ENCODE data around the gene ZNF516. TPM values are rescaled to one million over a fixed set of nuclear protein-coding genes. Genes with fewer than 3 reads are reported as not detected.
"Not testable (repeated sequence)": the region's sequence is repeated elsewhere in the genome, so short reads cannot be mapped to it uniquely, and the experiment has no call there.

Gene ZNF516
- total RNA-seq, 1 donor from 2014 or later: 48.5 TPM

GRCh38 chr18:76490670-76491472 lies 4.2 kb downstream of the ZNF516 start:
- peak; percentile 62 for DNase-seq (ENCODE audit: low spot score)

- DNase-seq (ENCODE audit: low spot score): no peak
Observed at GRCh38 chr18:76490033-76490432, 5.0 kb downstream of the ZNF516 start.

- no peak for DNase-seq (ENCODE audit: low spot score)
Observed at GRCh38 chr18:76489081-76489480, 6.0 kb downstream of the ZNF516 start.

GRCh38 chr18:76488190-76488589 lies 6.9 kb downstream of the ZNF516 start:
- no peak for DNase-seq (ENCODE audit: low spot score)

- DNase-seq (ENCODE audit: low spot score): no peak
Observed at GRCh38 chr18:76487782-76488181, 7.3 kb downstream of the ZNF516 start.

GRCh38 chr18:76487070-76487469 lies 8.0 kb downstream of the ZNF516 start:
- no peak for DNase-seq (ENCODE audit: low spot score)

GRCh38 chr18:76486574-76486973 lies 8.5 kb downstream of the ZNF516 start:
- no peak for DNase-seq (ENCODE audit: low spot score)

- DNase-seq (ENCODE audit: low spot score): no peak
Observed at GRCh38 chr18:76486038-76486437, 9.0 kb downstream of the ZNF516 start.

GRCh38 chr18:76484749-76485387 lies 10.2 kb downstream of the ZNF516 start:
- no peak for DNase-seq (ENCODE audit: low spot score)

- peak; percentile 64 for DNase-seq (ENCODE audit: low spot score)
Observed at GRCh38 chr18:76483780-76484179, 11.3 kb downstream of the ZNF516 start.

GRCh38 chr18:76482971-76483691 lies 11.9 kb downstream of the ZNF516 start:
- peak; percentile 54 for DNase-seq (ENCODE audit: low spot score)

- no peak for DNase-seq (ENCODE audit: low spot score)
Observed at GRCh38 chr18:76482267-76482666, 12.8 kb downstream of the ZNF516 start.

- no peak for DNase-seq (ENCODE audit: low spot score)
Observed at GRCh38 chr18:76480913-76481312, 14.1 kb downstream of the ZNF516 start.

- DNase-seq (ENCODE audit: low spot score): no peak
Observed at GRCh38 chr18:76479351-76480238, 15.4 kb downstream of the ZNF516 start.

GRCh38 chr18:76476665-76477561 lies 18.1 kb downstream of the ZNF516 start:
- no peak for DNase-seq (ENCODE audit: low spot score)

GRCh38 chr18:76475450-76476194 lies 19.4 kb downstream of the ZNF516 start:
- no peak for DNase-seq (ENCODE audit: low spot score)

- no peak for DNase-seq (ENCODE audit: low spot score)
Observed at GRCh38 chr18:76474824-76475223, 20.2 kb downstream of the ZNF516 start.

GRCh38 chr18:76473521-76473920 lies 21.5 kb downstream of the ZNF516 start:
- DNase-seq (ENCODE audit: low spot score): not testable (repeated sequence)

GRCh38 chr18:76472829-76473228 lies 22.2 kb downstream of the ZNF516 start:
- DNase-seq (ENCODE audit: low spot score): no peak

GRCh38 chr18:76471593-76471992 lies 23.4 kb downstream of the ZNF516 start:
- no peak for DNase-seq (ENCODE audit: low spot score)

All from mucosa of gallbladder (tissue), 1 donor.